CD14-positive monocyte (primary cell): ENCODE measurements around the gene NBEA. TPM values are rescaled to one million over a fixed set of nuclear protein-coding genes. Genes with fewer than 3 reads are reported as not detected.

ENCODE experiments used
- DNase-seq, 3 donors: peaks; one replicate each; pipeline ENCODE4 v3.0.0-alpha.2; 2011 to 2022
- H2AFZ ChIP-seq: 2 replicates; pipeline ENCODE4 v1.6.0; 2012; ENCODE audit warnings: mild to moderate bottlenecking, low read depth, low read length, inconsistent platforms; ENCODE audit not compliant: insufficient read depth, poor library complexity, severe bottlenecking
- H3K27ac ChIP-seq, 2 donors: 1 replicate in 1 of 2; 2 replicates in 1 of 2; pipeline ENCODE4 v1.5.1; 2012 to 2013; ENCODE audit warnings: low read length in 2 of 2, control low read depth in 1 of 2, inconsistent platforms in 1 of 2, low read depth in 1 of 2, mild to moderate bottlenecking in 1 of 2
- H3K27me3 ChIP-seq, 2 donors: one replicate each; pipeline versions ENCODE4 v1.6.0 to v1.6.1; 2011 to 2013; ENCODE audit warnings: low read length in 2 of 2; ENCODE audit not compliant: control insufficient read depth in 2 of 2, insufficient read depth in 2 of 2
- H3K36me3 ChIP-seq, 2 donors: replicated peaks in 1 of 2; 1 replicate in 1 of 2; 2 replicates in 1 of 2; pipeline versions ENCODE4 v1.5.1 to v1.6.1; 2012 to 2013; ENCODE audit warnings: low read length in 2 of 2, control low read depth in 1 of 2, inconsistent platforms in 1 of 2, mild to moderate bottlenecking in 1 of 2; ENCODE audit not compliant: insufficient read depth in 2 of 2, control insufficient read depth in 1 of 2
- H3K4me1 ChIP-seq, 2 donors: 1 replicate in 1 of 2; 2 replicates in 1 of 2; pipeline versions ENCODE4 v1.5.1 to v1.6.1; 2012 to 2013; ENCODE audit warnings: low read length in 2 of 2, control low read depth in 1 of 2, inconsistent platforms in 1 of 2, mild to moderate bottlenecking in 1 of 2, moderate library complexity in 1 of 2; ENCODE audit not compliant: insufficient read depth in 2 of 2, control insufficient read depth in 1 of 2
- H3K4me2 ChIP-seq: replicated peaks from 2 replicates; pipeline ENCODE3; 2012; ENCODE audit warnings: low read length, moderate library complexity, mild to moderate bottlenecking; ENCODE audit not compliant: poor library complexity, severe bottlenecking; ENCODE audit errors: extremely low read depth
- H3K4me3 ChIP-seq, 3 experiments: fragments of 200-600 bp in 1 of 3; sonication (generic) in 1 of 3; replicated peaks in 1 of 3; 1 replicate in 2 of 3; 2 replicates in 1 of 3; pipeline ENCODE4 v1.5.1; 2011 to 2013; ENCODE audit warnings: low read length in 3 of 3, mild to moderate bottlenecking in 3 of 3, control low read depth in 2 of 3, low read depth in 2 of 3, inconsistent platforms in 1 of 3, moderate library complexity in 1 of 3
- H3K79me2 ChIP-seq: 2 replicates; pipeline ENCODE4 v1.6.0; 2012; ENCODE audit warnings: mild to moderate bottlenecking, control low read depth, inconsistent platforms, low read length, moderate library complexity; ENCODE audit not compliant: insufficient read depth
- H3K9ac ChIP-seq: 2 replicates; pipeline ENCODE4 v1.6.0; 2017; ENCODE audit warnings: low read length, mild to moderate bottlenecking; ENCODE audit not compliant: insufficient read depth, poor library complexity, severe bottlenecking
- H3K9me3 ChIP-seq, 2 donors: replicated peaks in 1 of 2; 1 replicate in 1 of 2; 2 replicates in 1 of 2; pipeline versions ENCODE4 v1.5.1 to v1.6.1; 2012 to 2013; ENCODE audit warnings: low read length in 2 of 2, control low read depth in 1 of 2; ENCODE audit not compliant: control insufficient read depth in 1 of 2, insufficient read depth in 1 of 2
- H4K20me1 ChIP-seq: 2 replicates; pipeline ENCODE4 v1.6.0; 2012; ENCODE audit warnings: mild to moderate bottlenecking, low read length, control low read depth, moderate library complexity; ENCODE audit not compliant: insufficient read depth
- H3K27ac Mint-ChIP-seq, 7 donors: one replicate each; pipeline ENCODE4 v1.8.0; 2020; ENCODE audit warnings: mild to moderate bottlenecking in 7 of 7, mixed read lengths in 7 of 7, moderate library complexity in 6 of 7, inconsistent platforms in 2 of 7
- H3K27me3 Mint-ChIP-seq, 3 donors: one replicate each; pipeline ENCODE4 v1.8.0; 2021 to 2022; ENCODE audit warnings: low read depth in 3 of 3, mild to moderate bottlenecking in 3 of 3, mixed read lengths in 3 of 3, moderate library complexity in 3 of 3, inconsistent platforms in 1 of 3
- H3K36me3 Mint-ChIP-seq, 2 donors: one replicate each; pipeline ENCODE4 v1.8.0; 2020; ENCODE audit warnings: mixed read lengths in 2 of 2, inconsistent platforms in 1 of 2, mild to moderate bottlenecking in 1 of 2
- H3K4me1 Mint-ChIP-seq: one replicate; pipeline ENCODE4 v1.8.0; 2020; ENCODE audit warnings: mild to moderate bottlenecking, mixed read lengths
- H3K4me3 Mint-ChIP-seq, 2 donors: one replicate each; pipeline ENCODE4 v1.8.0; 2020; ENCODE audit warnings: mild to moderate bottlenecking in 2 of 2, mixed read lengths in 2 of 2, moderate library complexity in 1 of 2
- H3K9me3 Mint-ChIP-seq, 7 donors: one replicate each; pipeline ENCODE4 v1.8.0; 2020 to 2022; ENCODE audit warnings: mixed read lengths in 7 of 7, mild to moderate bottlenecking in 6 of 7, moderate library complexity in 6 of 7, inconsistent platforms in 2 of 7
- WGBS: methylation state at CpG from one replicate; pipeline ENCODE4 v1.1.5; 2013; ENCODE audit warnings: missing lambda C conversion rate; ENCODE audit not compliant: insufficient coverage; 5-methylcytosine and 5-hydroxymethylcytosine counted together
- intact Hi-C, 2 donors: fragments of 100-400 bp; cut with micrococcal nuclease; formaldehyde crosslinking; loops; one replicate each; pipeline versions ENCODE4 v1.15.0 to v1.15.1; 2023
- polyA plus RNA-seq, 3 donors: library from polyadenylated mRNA; depleted of rRNA in 1 of 3; unstranded in 2 of 3; stranded (reverse) in 1 of 3; fragments of 300-500 nt in 2 of 3; fragments of >200 nt in 1 of 3; fragmentation: Illumina TruSeq in 2 of 3; gene quantifications; 1 replicate in 2 of 3; 2 replicates in 1 of 3; pipeline ENCODE4 v1.2.3, GENCODE V29; 2012 to 2021
- TF ChIP-seq, protein P1 (sequence below): fragments of 200-600 bp; IDR thresholded peaks from one replicate; pipeline ENCODE4 v1.8.0; 2022; ENCODE audit warnings: antibody characterized with exemption, mild to moderate bottlenecking

Gene NBEA
- polyA plus RNA-seq, 3 donors: 0.03 to 0.23 (median 0.08) TPM

DNA sequence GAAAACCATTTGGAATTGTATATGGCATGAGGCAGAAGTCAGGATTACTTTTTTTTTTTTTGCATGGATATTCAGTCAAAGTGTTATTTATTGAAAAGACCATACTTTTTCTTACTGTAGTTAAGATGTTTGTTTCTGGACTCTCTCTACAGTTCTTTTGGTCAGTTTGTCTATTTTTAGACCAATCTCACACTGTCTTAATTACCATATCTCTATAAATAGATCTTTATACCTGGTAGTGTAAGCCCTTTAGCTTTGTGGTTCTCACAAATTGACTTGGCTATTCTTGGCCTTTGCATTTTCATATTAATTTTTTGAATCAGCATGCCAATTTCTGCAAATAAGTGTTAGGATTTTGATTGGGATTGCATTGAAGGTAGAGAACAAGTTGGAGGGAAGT, 437.6 kb downstream of the NBEA start:
- Histone ChIP-seq H3K9me3 (no peaks in the 10 kb centered on the region), H4K20me1 (no peaks in the 10 kb centered on the region), H3K27me3 (no peaks in the 10 kb centered on the region), H3K27ac (no peak overlapping the region), H2AFZ (no peak overlapping the region), H3K4me3 (no peak overlapping the region), H3K36me3 (no peaks in the 10 kb centered on the region), H3K9ac (no peak overlapping the region), H3K79me2 (no peaks in the 10 kb centered on the region), H3K4me2 (no peak overlapping the region), H3K4me1 (no peaks in the 10 kb centered on the region)
- DNase-seq: no peak
- TF ChIP-seq, protein P1, sequence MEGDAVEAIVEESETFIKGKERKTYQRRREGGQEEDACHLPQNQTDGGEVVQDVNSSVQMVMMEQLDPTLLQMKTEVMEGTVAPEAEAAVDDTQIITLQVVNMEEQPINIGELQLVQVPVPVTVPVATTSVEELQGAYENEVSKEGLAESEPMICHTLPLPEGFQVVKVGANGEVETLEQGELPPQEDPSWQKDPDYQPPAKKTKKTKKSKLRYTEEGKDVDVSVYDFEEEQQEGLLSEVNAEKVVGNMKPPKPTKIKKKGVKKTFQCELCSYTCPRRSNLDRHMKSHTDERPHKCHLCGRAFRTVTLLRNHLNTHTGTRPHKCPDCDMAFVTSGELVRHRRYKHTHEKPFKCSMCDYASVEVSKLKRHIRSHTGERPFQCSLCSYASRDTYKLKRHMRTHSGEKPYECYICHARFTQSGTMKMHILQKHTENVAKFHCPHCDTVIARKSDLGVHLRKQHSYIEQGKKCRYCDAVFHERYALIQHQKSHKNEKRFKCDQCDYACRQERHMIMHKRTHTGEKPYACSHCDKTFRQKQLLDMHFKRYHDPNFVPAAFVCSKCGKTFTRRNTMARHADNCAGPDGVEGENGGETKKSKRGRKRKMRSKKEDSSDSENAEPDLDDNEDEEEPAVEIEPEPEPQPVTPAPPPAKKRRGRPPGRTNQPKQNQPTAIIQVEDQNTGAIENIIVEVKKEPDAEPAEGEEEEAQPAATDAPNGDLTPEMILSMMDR: no peak
- no peak overlapping the region for H3K27ac Mint-ChIP-seq
- no peaks in the 10 kb centered on the region for H3K27me3 Mint-ChIP-seq
- no peak overlapping the region for H3K4me3 Mint-ChIP-seq
- intact Hi-C loops: no loop called here
- H3K36me3 Mint-ChIP-seq: no peaks in the 10 kb centered on the region
- peaks cover 0 to 2% (median 0%) of the 10 kb centered on the region in 7 donors for H3K9me3 Mint-ChIP-seq
- H3K4me1 Mint-ChIP-seq: no peaks in the 10 kb centered on the region

DNA sequence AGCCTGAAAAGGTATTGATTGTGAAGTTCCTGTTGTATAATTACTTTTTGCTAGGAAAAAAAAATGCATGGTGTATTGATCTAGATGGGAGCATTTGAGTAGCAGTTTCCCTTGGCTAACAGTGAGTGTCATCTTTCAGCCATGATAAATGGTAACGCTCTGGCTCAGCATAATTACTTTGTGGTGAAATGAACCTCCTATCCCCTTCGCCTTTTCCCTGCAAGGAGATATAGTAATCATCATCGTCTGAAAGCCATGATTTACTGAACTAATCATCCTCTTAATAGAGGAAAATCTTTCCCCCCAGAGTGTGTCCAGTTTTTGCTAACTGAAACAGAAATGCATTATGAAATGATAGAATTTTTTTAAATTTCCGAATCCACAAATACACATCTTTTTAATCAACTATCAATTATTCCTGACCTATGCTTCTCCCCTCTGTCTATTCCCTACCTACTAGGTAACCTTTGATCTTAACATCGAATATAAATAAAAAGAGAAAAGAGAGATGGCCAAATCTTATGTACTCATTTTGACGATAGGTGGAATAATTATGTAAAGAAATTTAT, 445.7 kb downstream of the NBEA start:
- H3K27me3 Mint-ChIP-seq: no peaks in the 10 kb centered on the region
- H3K36me3 ChIP-seq: no peaks in the 10 kb centered on the region
- no peaks in the 10 kb centered on the region for H3K4me1 Mint-ChIP-seq
- no peak for DNase-seq
- H2AFZ ChIP-seq: no peak overlapping the region
- TF ChIP-seq, protein P1: no peak
- no peak overlapping the region for H3K4me3 ChIP-seq
- WGBS: 100% methylated on average over 1 of the region's 6 CpGs
- H3K4me2 ChIP-seq: no peak overlapping the region
- no peak overlapping the region for H3K27ac Mint-ChIP-seq
- no peaks in the 10 kb centered on the region for H3K27me3 ChIP-seq
- H3K9me3 Mint-ChIP-seq: peaks cover 0 to 5% (median 1%) of the 10 kb centered on the region in 7 donors
- no peak overlapping the region for H3K4me3 Mint-ChIP-seq
- H3K27ac ChIP-seq: no peak overlapping the region
- no peak overlapping the region for H3K9ac ChIP-seq
- H3K9me3 ChIP-seq: peaks cover 0 to 3% of the 10 kb centered on the region in 2 donors
- no peaks in the 10 kb centered on the region for H4K20me1 ChIP-seq
- no peaks in the 10 kb centered on the region for H3K79me2 ChIP-seq
- intact Hi-C loops: no loop called here
- H3K36me3 Mint-ChIP-seq: no peaks in the 10 kb centered on the region
- no peaks in the 10 kb centered on the region for H3K4me1 ChIP-seq
